Stimulated activated CD4-positive, alpha-beta T cell treated with anti-CD3 and anti-CD28 coated beads, TNF-alpha, amount 100 ng/mL, for 24 hours (primary cell): ENCODE results near the gene RNASEL.
"Not testable (repeated sequence)": the region's sequence is repeated elsewhere in the genome, so short reads cannot be mapped to it uniquely, and the experiment has no call there.

Source experiments
- DNase-seq, 3 experiments: peaks; one replicate each; pipeline ENCODE4 v3.0.0-alpha.2; 2020; ENCODE audit warnings: low read depth in 3 of 3

The RNASEL gene

GRCh38 chr1:182588500-182589396 is at the start of gene RNASEL:
Gene RNASEL, minus strand, starts transcription at chr1:182589256. Its CDS starts 2,450 bp downstream, at chr1:182586806.
- DNase-seq, result peak; percentile 28 to 55 (median 34)

GRCh38 chr1:182637769-182638168 is 48.7 kb upstream of the RNASEL start:
- no peak for DNase-seq

- no peak for DNase-seq
Measured at GRCh38 chr1:182635871-182636270, 46.8 kb upstream of the RNASEL start.

- no peak for DNase-seq
Measured at GRCh38 chr1:182634306-182635072, 45.4 kb upstream of the RNASEL start.

- DNase-seq, result no peak
Measured at GRCh38 chr1:182633657-182634281, 44.7 kb upstream of the RNASEL start.

- DNase-seq, result no peak
Measured at GRCh38 chr1:182633031-182633430, 44.0 kb upstream of the RNASEL start.

GRCh38 chr1:182632441-182632857 is 43.4 kb upstream of the RNASEL start:
- DNase-seq, result not testable (repeated sequence)

GRCh38 chr1:182631954-182632353 is 42.9 kb upstream of the RNASEL start:
- DNase-seq, result no peak

- DNase-seq, result no peak
Measured at GRCh38 chr1:182631053-182631677, 42.1 kb upstream of the RNASEL start.

GRCh38 chr1:182630586-182630985 is 41.5 kb upstream of the RNASEL start:
- no peak for DNase-seq

GRCh38 chr1:182629499-182630096 is 40.5 kb upstream of the RNASEL start:
- DNase-seq, result peak in 2 of 3 experiments; percentile 45 to 63

- DNase-seq, result no peak
Measured at GRCh38 chr1:182629080-182629479, 40.0 kb upstream of the RNASEL start.

GRCh38 chr1:182628657-182629056 is 39.6 kb upstream of the RNASEL start:
- no peak for DNase-seq

- no peak for DNase-seq
Measured at GRCh38 chr1:182627622-182628021, 38.6 kb upstream of the RNASEL start.

GRCh38 chr1:182626527-182626926 is 37.5 kb upstream of the RNASEL start:
- DNase-seq, result no peak

- DNase-seq, result no peak
Measured at GRCh38 chr1:182625719-182626504, 36.9 kb upstream of the RNASEL start.

GRCh38 chr1:182625024-182625423 is 36.0 kb upstream of the RNASEL start:
- DNase-seq, result no peak

- no peak for DNase-seq
Measured at GRCh38 chr1:182624577-182624976, 35.5 kb upstream of the RNASEL start.

- no peak for DNase-seq
Measured at GRCh38 chr1:182622901-182623528, 34.0 kb upstream of the RNASEL start.

- DNase-seq, result no peak
Measured at GRCh38 chr1:182621906-182622305, 32.9 kb upstream of the RNASEL start.
